GM18951 (cell line): Measurements from ENCODE around the gene SLC25A53.
"Not testable (repeated sequence)": the region's sequence is repeated elsewhere in the genome, so short reads cannot be mapped to it uniquely, and the experiment has no call there.

Experiments
- POLR2A ChIP-seq: IDR thresholded peaks from 4 replicates; pipeline ENCODE4 v1.6.1; 2011; ENCODE audit warnings: mild to moderate bottlenecking; ENCODE audit not compliant: insufficient read length, insufficient read depth; ENCODE audit errors: extremely low read depth
- in situ Hi-C: fragments of 300-500 bp; cut with MboI; formaldehyde crosslinking; loops from one replicate; pipeline ENCODE4 v1.12.0; 2022; ENCODE audit warnings: low sequenced_read_pairs, mixed read lengths, inconsistent platforms; ENCODE audit not compliant: unreplicated experiment

Gene SLC25A53

DNA sequence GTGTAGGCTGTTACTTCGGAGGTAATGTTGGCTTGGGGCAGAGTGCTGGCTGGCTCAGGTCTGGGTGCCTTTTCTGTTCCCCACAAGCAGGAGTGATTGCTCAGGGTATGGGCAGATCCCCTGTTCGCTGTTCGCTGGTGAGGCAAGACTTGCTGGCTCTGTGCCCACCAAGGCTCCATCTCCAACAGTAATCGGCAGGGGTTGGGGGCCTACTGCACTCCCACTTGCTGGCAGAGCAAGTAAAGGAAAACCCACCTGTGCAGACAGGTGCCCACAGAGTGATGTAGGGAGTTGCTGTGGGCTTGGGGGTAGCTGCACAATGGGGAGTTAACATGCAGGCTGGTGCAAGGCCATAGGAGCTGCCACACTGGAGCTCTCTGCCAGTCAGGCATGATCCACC lies 72.7 kb downstream of the SLC25A53 start:
- no peak for TF ChIP-seq POLR2A
- in situ Hi-C loops = no loop called here

DNA sequence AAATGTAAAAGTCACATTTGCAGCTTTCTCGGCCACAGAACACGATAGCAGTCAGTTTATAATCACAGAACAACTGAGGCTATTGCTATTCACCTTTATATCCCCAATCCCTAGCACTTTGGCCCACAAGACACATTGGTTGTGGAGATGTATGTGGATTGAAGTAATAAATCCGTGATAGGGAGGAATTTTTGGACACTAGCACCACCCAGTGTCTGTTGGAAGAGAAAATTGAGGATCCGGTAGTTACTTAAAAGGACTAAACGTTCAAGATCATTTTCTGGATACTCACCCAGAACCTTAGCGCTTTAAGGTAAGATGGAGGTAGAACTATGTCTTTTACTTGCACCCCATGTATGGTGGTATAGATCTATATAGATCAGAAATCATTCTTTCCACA lies 79.0 kb downstream of the SLC25A53 start:
- in situ Hi-C loops = not testable (repeated sequence)

DNA sequence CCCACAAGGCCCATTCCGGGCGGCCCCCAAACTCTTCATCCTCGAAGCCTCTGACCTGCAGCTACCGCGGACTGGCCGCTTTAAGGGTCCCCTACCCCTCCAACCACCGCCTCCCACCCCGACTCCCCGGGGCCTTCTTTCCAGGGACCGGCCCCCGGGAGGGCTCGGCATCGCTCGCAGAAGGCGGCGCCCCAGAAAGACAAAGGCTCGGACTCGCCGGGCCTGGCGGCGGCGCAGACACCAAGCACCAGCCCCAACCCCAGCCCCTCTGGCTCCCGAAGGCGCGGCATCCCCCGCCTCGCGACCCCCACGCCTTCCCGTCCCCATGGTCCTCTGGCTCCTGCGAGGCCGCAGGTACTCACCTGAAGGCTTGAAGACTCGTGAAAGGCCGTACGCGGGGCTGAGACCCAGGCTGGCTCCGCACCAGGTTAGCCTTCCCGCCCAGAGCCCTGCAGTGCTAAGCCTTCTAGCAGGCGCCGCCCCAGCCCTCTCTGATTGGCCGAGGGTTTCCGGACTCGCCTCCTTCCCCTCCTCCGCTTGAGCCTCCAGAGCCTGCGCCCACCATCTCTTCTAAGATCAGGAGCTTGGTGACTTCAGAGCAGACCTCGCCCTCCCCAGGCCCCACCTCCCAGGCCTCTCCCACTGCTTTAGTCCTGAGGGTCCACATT lies 80.9 kb downstream of the SLC25A53 start, which contains the start of gene TMSB15C:
TSS of gene TMSB15C (minus strand) at position 459 of the 668 bp plus-strand sequence.
- in situ Hi-C loops = not testable (repeated sequence)

DNA sequence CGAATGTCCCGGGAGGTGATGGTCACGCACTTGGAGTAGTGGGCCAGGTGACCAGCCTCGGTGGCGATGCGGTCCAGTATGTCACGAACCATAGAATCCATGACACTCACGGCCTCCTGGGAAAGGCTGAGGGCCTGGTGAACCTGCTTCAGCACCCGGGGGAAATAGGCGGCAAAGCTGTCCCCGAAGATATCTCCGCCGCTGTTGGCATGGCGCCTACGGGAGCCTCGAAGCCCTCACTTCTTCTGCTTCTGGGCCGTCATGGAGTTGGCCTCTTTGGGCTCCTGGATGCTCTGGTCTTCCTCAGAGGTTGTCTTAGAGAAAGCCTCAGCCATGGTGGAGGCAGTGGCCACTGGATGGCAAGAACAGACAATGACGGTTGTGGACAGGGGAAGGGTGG lies 94.2 kb downstream of the SLC25A53 start:
- in situ Hi-C loops = loop anchor here (25.0 kb wide), 1 partner anchor 125 kb away; no protein-coding TSS in a partner anchor

DNA sequence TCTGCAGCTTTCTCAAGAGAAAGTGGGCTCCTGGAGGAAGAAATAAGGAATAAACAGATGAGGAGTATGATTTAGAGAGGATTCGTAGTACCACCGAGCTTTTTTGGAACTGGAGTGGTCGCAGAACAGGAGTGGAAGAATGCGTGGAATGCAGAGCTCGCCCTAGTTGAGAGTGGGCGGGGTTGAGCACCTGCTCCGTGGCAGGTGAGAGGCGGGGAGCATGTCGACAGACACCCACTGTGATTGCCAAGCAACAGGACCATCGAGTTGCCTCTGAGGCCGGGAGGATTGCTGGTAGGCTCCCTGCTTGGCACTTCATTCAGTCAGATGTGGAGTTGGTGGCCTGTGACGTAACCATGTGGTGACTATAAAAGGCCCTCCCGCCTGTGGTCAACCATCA lies 101.9 kb downstream of the SLC25A53 start:
- in situ Hi-C loops = loop anchor here (25.0 kb wide), 1 partner anchor 118 kb away; no protein-coding TSS in a partner anchor
